WTC11 (cell line): ENCODE measurements around the gene IQGAP3. TPM values are rescaled to one million over a fixed set of nuclear protein-coding genes. Genes with fewer than 3 reads are reported as not detected.

Source experiments
- ARID4B ChIP-seq: sonication (generic); formaldehyde crosslinking; IDR thresholded peaks from 2 replicates; pipeline ENCODE4 v1.8.0; 2023; ENCODE audit warnings: missing genetic modification reagents, mild to moderate bottlenecking, borderline replicate concordance
- ERG ChIP-seq: fragments of 250-450 bp; sonication (Bioruptor Pico); IDR thresholded peaks from 2 replicates; pipeline ENCODE4 v1.8.0; 2021; ENCODE audit warnings: mild to moderate bottlenecking
- ETV6 ChIP-seq: sonication (generic); formaldehyde crosslinking; IDR thresholded peaks from 2 replicates; pipeline ENCODE4 v1.8.1; 2022; ENCODE audit warnings: mild to moderate bottlenecking, missing genetic modification reagents
- GABPB1 ChIP-seq: sonication (generic); formaldehyde crosslinking; IDR thresholded peaks from 2 replicates; pipeline ENCODE4 v1.8.1; 2023; ENCODE audit warnings: mild to moderate bottlenecking, missing genetic modification reagents
- GTF2I ChIP-seq: fragments of 250-450 bp; sonication (Bioruptor Pico); conservative IDR thresholded peaks from 2 replicates; pipeline ENCODE4 v1.4.0; 2021; ENCODE audit warnings: mild to moderate bottlenecking
- HMGXB4 ChIP-seq: sonication (generic); formaldehyde crosslinking; IDR thresholded peaks from 2 replicates; pipeline ENCODE4 v1.8.1; 2023; ENCODE audit warnings: mild to moderate bottlenecking, moderate library complexity, missing genetic modification reagents
- MAX ChIP-seq: sonication (generic); formaldehyde crosslinking; IDR thresholded peaks from 2 replicates; pipeline ENCODE4 v1.8.0; 2022; ENCODE audit warnings: mild to moderate bottlenecking, missing genetic modification reagents
- NFE2L1 ChIP-seq: sonication (generic); formaldehyde crosslinking; IDR thresholded peaks from 2 replicates; pipeline ENCODE4 v1.8.1; 2023; ENCODE audit warnings: missing genetic modification reagents
- NFYB ChIP-seq: sonication (generic); formaldehyde crosslinking; conservative IDR thresholded peaks from 2 replicates; pipeline ENCODE4 v1.8.0; 2022; ENCODE audit warnings: low read depth, missing genetic modification reagents
- PRRX2 ChIP-seq: fragments of 250-450 bp; sonication (Bioruptor Pico); IDR thresholded peaks from 2 replicates; pipeline ENCODE4 v1.8.0; 2021; ENCODE audit warnings: mild to moderate bottlenecking
- SMAD3 ChIP-seq: sonication (generic); formaldehyde crosslinking; IDR thresholded peaks from 2 replicates; pipeline ENCODE4 v1.8.0; 2022; ENCODE audit warnings: missing genetic modification reagents, mild to moderate bottlenecking, borderline replicate concordance
- TCF7 ChIP-seq: sonication (generic); formaldehyde crosslinking; IDR thresholded peaks from 2 replicates; pipeline ENCODE4 v1.8.0; 2022; ENCODE audit warnings: mild to moderate bottlenecking, low read depth, missing genetic modification reagents, moderate library complexity
- TEAD1 ChIP-seq: sonication (generic); formaldehyde crosslinking; IDR thresholded peaks from 2 replicates; pipeline ENCODE4 v1.8.0; 2022; ENCODE audit warnings: mild to moderate bottlenecking, missing genetic modification reagents
- TEAD4 ChIP-seq: sonication (generic); formaldehyde crosslinking; IDR thresholded peaks from 2 replicates; pipeline ENCODE4 v1.8.0; 2022; ENCODE audit warnings: mild to moderate bottlenecking, missing genetic modification reagents
- TP53 ChIP-seq: sonication (generic); formaldehyde crosslinking; IDR thresholded peaks from 2 replicates; pipeline ENCODE4 v1.8.1; 2023; ENCODE audit warnings: mild to moderate bottlenecking, missing genetic modification reagents
- USF1 ChIP-seq: sonication (generic); formaldehyde crosslinking; IDR thresholded peaks from 2 replicates; pipeline ENCODE4 v1.8.0; 2022; ENCODE audit warnings: mild to moderate bottlenecking, missing genetic modification reagents
- USF2 ChIP-seq: sonication (generic); formaldehyde crosslinking; IDR thresholded peaks from 2 replicates; pipeline ENCODE4 v1.8.1; 2023; ENCODE audit warnings: mild to moderate bottlenecking, missing genetic modification reagents, moderate library complexity
- ZNF138 ChIP-seq: sonication (generic); formaldehyde crosslinking; conservative IDR thresholded peaks from 2 replicates; pipeline ENCODE4 v1.8.1; 2022; ENCODE audit warnings: mild to moderate bottlenecking, moderate library complexity, missing genetic modification reagents
- ZNF219 ChIP-seq: sonication (generic); formaldehyde crosslinking; IDR thresholded peaks from 2 replicates; pipeline ENCODE4 v1.8.0; 2023; ENCODE audit warnings: missing genetic modification reagents, mild to moderate bottlenecking, borderline replicate concordance
- ZNF232 ChIP-seq: sonication (generic); formaldehyde crosslinking; IDR thresholded peaks from 2 replicates; pipeline ENCODE4 v1.8.0; 2022; ENCODE audit warnings: mild to moderate bottlenecking, missing genetic modification reagents
- ZNF263 ChIP-seq: sonication (generic); formaldehyde crosslinking; IDR thresholded peaks from 2 replicates; pipeline ENCODE4 v1.8.1; 2022; ENCODE audit warnings: low read depth, mild to moderate bottlenecking, moderate library complexity, missing genetic modification reagents
- ZNF281 ChIP-seq: sonication (generic); formaldehyde crosslinking; IDR thresholded peaks from 2 replicates; pipeline ENCODE4 v1.8.0; 2023; ENCODE audit warnings: mild to moderate bottlenecking, missing genetic modification reagents
- ZNF416 ChIP-seq: fragments of 250-450 bp; sonication (Bioruptor Pico); IDR thresholded peaks from 2 replicates; pipeline ENCODE4 v1.9.0; 2021; ENCODE audit warnings: mild to moderate bottlenecking, inconsistent platforms
- ZNF423 ChIP-seq: fragments of 250-450 bp; sonication (Bioruptor Pico); IDR thresholded peaks from 2 replicates; pipeline ENCODE4 v2.1.2; 2022; ENCODE audit warnings: mild to moderate bottlenecking, moderate library complexity
- ZNF512 ChIP-seq: sonication (generic); formaldehyde crosslinking; IDR thresholded peaks from 2 replicates; pipeline ENCODE4 v1.8.1; 2022; ENCODE audit warnings: missing genetic modification reagents, borderline replicate concordance
- total RNA-seq: library from RNA; stranded (reverse); gene quantifications from 3 replicates; pipeline ENCODE4 v1.2.3, GENCODE V29; 2021

Gene IQGAP3
- total RNA-seq, 1 experiment from 2014 or later: 33.3 TPM

- TF ChIP-seq ZNF281 (peak; percentile 64; the same call in 1 of the 2 replicates), ZNF512 (no peak), TEAD4 (CRISPR knock-in tag) (no peak), ZNF232 (CRISPR knock-in tag) (no peak), ZNF416 (CRISPR knock-in tag) (peak; percentile 76; the same call in 1 of the 2 replicates), ARID4B (peak; percentile 54; the same call in 1 of the 2 replicates), USF2 (CRISPR knock-in tag) (peak; percentile 71), ERG (CRISPR knock-in tag) (no peak), ZNF263 (CRISPR knock-in tag) (0 out of 2 replicates have a peak, but pooled peaks have one; percentile 18), USF1 (CRISPR knock-in tag) (peak; percentile 49; the same call in 1 of the 2 replicates), HMGXB4 (CRISPR knock-in tag) (peak; percentile 75; the same call in 1 of the 2 replicates), ETV6 (peak; percentile 68; the same call in 1 of the 2 replicates), GTF2I (no peak), ZNF138 (no peak), NFYB (peak; percentile 79), PRRX2 (CRISPR knock-in tag) (no peak), GABPB1 (CRISPR knock-in tag) (0 out of 2 replicates have a peak, but pooled peaks have one; percentile 18), TCF7 (CRISPR knock-in tag) (peak; percentile 55; the same call in 1 of the 2 replicates), ZNF423 (CRISPR knock-in tag) (0 out of 2 replicates have a peak, but pooled peaks have one; percentile 36), TEAD1 (CRISPR knock-in tag) (peak; percentile 60; the same call in 1 of the 2 replicates), NFE2L1 (CRISPR knock-in tag) (peak; percentile 58), SMAD3 (peak; percentile 72; the same call in 1 of the 2 replicates), TP53 (CRISPR knock-in tag) (0 out of 2 replicates have a peak, but pooled peaks have one; percentile 8), ZNF219 (CRISPR knock-in tag) (no peak), MAX (CRISPR knock-in tag) (peak; percentile 83; the same call in 1 of the 2 replicates)
Observed at GRCh38 chr1:156500793-156501506, 71.4 kb downstream of the IQGAP3 start (continued).
